OCI-LY3 (cell line): ENCODE results near the gene AP2A2.

ENCODE experiments used
- H2AFZ ChIP-seq: fragments of 200-600, 300-600 bp; shearing (Covaris generic); 2 replicates; pipeline ENCODE4 v1.6.0; 2014; ENCODE audit warnings: antibody characterized with exemption, low read depth, low read length
- H3K27ac ChIP-seq: fragments of 200-600, 300-600 bp; sonication (generic); 2 replicates; pipeline ENCODE4 v1.5.1; 2014; ENCODE audit warnings: mild to moderate bottlenecking, low read length, moderate library complexity, mixed read lengths
- H3K27me3 ChIP-seq: fragments of 200-600, 300-600 bp; sonication (generic); 2 replicates; pipeline ENCODE4 v1.6.1; 2014; ENCODE audit warnings: low read depth, low read length, mixed read lengths
- H3K36me3 ChIP-seq: fragments of 200-600, 300-600 bp; sonication (generic); replicated peaks from 2 replicates; pipeline ENCODE3; 2014; ENCODE audit warnings: low read depth, low read length, mixed read lengths
- H3K4me1 ChIP-seq: fragments of 300-600, 200-600 bp; sonication (generic); 2 replicates; pipeline ENCODE4 v1.6.1; 2014; ENCODE audit warnings: low read length, mixed read lengths
- H3K4me2 ChIP-seq: fragments of 200-600, 300-600 bp; sonication (generic); 2 replicates; pipeline ENCODE4 v1.6.1; 2014; ENCODE audit warnings: low read length, mixed read lengths
- H3K4me3 ChIP-seq: fragments of 300-600, 200-600 bp; sonication (generic); 2 replicates; pipeline ENCODE4 v1.5.1; 2014; ENCODE audit warnings: antibody characterized with exemption, mild to moderate bottlenecking, low read length, moderate library complexity
- H3K79me2 ChIP-seq: fragments of 300-600, 200-600 bp; shearing (Covaris generic); 2 replicates; pipeline ENCODE4 v1.6.1; 2014; ENCODE audit warnings: mild to moderate bottlenecking, low read length, mixed read lengths
- H3K9ac ChIP-seq: fragments of 300-600, 200-600 bp; shearing (Covaris generic); 2 replicates; pipeline ENCODE4 v1.6.0; 2014; ENCODE audit warnings: mild to moderate bottlenecking, low read length, moderate library complexity
- H3K9me3 ChIP-seq: fragments of 200-600, 300-600 bp; shearing (Covaris generic); 2 replicates; pipeline ENCODE4 v1.6.1; 2014; ENCODE audit warnings: low read length, mixed read lengths; ENCODE audit not compliant: insufficient read depth
- H4K20me1 ChIP-seq: fragments of 200-600, 300-600 bp; sonication (generic); 2 replicates; pipeline ENCODE4 v1.6.1; 2016; ENCODE audit warnings: low read length, mixed read lengths; ENCODE audit not compliant: insufficient read depth
- EZH2phosphoT487 ChIP-seq: fragments of 200-600 bp; shearing (Covaris generic); IDR thresholded peaks from 2 replicates; pipeline ENCODE4 v1.6.1; 2018; ENCODE audit warnings: antibody characterized with exemption, mixed run types, low read depth
- TF ChIP-seq, protein P1 (sequence below): fragments of 200-600, 300-600 bp; sonication (generic); IDR thresholded peaks from 2 replicates; pipeline ENCODE4 v1.5.1; 2014; ENCODE audit warnings: antibody characterized with exemption, low read length, low read depth

The AP2A2 gene

DNA sequence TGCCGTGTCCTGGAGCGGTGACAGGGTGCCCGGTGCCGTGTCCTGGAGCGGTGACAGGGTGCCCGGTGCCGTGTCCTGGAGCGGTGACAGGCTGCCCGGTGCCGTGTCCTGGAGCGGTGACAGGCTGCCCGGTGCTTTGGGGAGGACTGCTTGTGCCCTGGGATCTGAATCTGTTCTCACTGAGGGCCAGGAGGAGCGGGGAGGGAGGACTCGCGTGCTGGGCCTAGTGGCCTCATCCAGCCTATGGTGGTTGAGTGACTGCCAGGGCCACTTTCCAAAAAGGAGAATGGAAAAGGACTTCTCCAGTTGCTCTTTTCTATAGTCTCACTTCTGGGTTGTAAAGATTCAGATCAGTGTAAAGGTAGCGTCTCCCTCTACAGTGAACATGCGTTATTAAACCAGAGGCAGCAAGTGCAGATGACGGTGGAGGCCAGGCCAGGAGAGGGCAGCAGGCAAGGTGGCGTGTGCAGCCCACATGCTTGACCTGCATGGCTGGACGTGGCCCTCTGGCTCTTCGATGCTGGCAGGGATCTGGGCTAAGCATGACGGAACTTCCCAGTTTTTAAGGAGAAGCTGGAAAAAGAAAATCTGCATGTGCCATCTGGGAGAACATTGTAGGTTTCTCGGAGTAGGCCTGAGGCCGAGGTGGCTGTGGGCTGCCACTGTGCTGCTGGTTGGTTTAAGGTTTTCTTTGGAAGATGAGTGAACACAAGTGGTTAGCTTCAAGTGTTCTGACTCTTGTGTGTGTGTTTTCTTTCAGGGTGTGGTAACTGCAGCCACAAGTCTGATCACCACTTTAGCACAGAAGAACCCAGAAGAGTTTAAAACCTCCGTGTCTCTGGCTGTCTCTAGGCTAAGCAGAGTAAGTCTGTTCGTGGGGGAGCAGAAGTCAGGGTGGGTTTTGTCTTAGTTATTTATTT, 55.0 kb downstream of the AP2A2 start:
- TF ChIP-seq EZH2phosphoT487: no peak
- TF ChIP-seq, protein P1, sequence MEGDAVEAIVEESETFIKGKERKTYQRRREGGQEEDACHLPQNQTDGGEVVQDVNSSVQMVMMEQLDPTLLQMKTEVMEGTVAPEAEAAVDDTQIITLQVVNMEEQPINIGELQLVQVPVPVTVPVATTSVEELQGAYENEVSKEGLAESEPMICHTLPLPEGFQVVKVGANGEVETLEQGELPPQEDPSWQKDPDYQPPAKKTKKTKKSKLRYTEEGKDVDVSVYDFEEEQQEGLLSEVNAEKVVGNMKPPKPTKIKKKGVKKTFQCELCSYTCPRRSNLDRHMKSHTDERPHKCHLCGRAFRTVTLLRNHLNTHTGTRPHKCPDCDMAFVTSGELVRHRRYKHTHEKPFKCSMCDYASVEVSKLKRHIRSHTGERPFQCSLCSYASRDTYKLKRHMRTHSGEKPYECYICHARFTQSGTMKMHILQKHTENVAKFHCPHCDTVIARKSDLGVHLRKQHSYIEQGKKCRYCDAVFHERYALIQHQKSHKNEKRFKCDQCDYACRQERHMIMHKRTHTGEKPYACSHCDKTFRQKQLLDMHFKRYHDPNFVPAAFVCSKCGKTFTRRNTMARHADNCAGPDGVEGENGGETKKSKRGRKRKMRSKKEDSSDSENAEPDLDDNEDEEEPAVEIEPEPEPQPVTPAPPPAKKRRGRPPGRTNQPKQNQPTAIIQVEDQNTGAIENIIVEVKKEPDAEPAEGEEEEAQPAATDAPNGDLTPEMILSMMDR: no peak
- Histone ChIP-seq H3K27ac (no peak overlapping the region), H3K9me3 (no peaks in the 10 kb centered on the region), H3K4me2 (no peak overlapping the region), H3K4me3 (no peak overlapping the region), H3K9ac (no peak overlapping the region), H3K4me1 (no peaks in the 10 kb centered on the region), H3K36me3 (peaks cover 16% of the 10 kb centered on the region), H3K27me3 (no peaks in the 10 kb centered on the region), H2AFZ (no peak overlapping the region), H4K20me1 (no peaks in the 10 kb centered on the region), H3K79me2 (no peaks in the 10 kb centered on the region)

DNA sequence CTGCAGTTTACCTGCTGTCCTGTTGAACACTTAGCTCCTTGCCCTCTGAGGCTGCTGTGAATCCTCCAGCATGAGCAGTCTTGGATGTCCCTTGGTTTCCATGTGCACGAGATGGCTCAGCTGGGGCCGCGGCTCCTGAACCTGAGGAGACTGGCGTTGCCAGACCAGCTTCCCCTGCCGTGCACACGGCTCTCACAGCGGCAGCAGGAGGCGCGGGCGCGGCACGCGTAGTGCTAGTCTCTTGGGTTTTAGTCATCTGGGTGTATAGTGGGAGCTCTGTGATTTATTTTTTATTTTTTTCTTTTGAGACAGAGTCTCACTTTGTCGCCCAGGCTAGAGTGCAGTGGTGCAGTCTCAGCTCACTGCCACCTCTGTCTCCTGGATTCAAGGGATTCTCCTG, 56.1 kb downstream of the AP2A2 start:
- Histone ChIP-seq H3K79me2 (no peaks in the 10 kb centered on the region), H3K9ac (no peak overlapping the region), H4K20me1 (no peaks in the 10 kb centered on the region), H3K9me3 (no peaks in the 10 kb centered on the region), H2AFZ (no peak overlapping the region), H3K4me1 (no peaks in the 10 kb centered on the region), H3K4me2 (no peak overlapping the region), H3K36me3 (peaks cover 16% of the 10 kb centered on the region), H3K27me3 (no peaks in the 10 kb centered on the region), H3K27ac (no peak overlapping the region), H3K4me3 (no peak overlapping the region)
- TF ChIP-seq, protein P1: no peak
- no peak for TF ChIP-seq EZH2phosphoT487

DNA sequence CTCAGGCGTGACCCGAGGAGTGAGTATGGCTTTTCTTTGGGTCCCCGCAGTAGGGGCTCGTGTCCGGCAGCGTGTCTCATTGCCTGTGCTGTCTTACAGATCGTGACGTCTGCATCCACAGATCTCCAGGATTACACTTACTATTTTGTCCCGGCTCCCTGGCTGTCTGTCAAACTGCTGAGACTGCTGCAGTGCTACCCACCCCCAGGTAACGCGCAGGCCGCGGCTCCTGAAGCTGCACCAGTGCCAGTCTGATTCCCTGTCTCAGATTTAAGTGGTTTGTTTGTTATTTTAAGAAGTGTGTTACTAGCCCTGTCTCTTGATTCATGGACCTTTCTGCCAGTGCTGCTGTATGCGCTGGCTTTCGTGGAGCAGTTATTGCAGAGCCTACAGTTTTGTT, 58.9 kb downstream of the AP2A2 start:
- H3K79me2 ChIP-seq: no peaks in the 10 kb centered on the region
- no peak overlapping the region for H3K4me2 ChIP-seq
- H3K27me3 ChIP-seq: no peaks in the 10 kb centered on the region
- H3K9ac ChIP-seq: no peak overlapping the region
- no peak overlapping the region for H2AFZ ChIP-seq
- no peaks in the 10 kb centered on the region for H4K20me1 ChIP-seq
- no peaks in the 10 kb centered on the region for H3K4me1 ChIP-seq
- TF ChIP-seq, protein P1: no peak
- no peak for TF ChIP-seq EZH2phosphoT487
- H3K4me3 ChIP-seq: no peak overlapping the region
- no peak overlapping the region for H3K27ac ChIP-seq
- H3K9me3 ChIP-seq: no peaks in the 10 kb centered on the region
- peaks cover 16% of the 10 kb centered on the region for H3K36me3 ChIP-seq

DNA sequence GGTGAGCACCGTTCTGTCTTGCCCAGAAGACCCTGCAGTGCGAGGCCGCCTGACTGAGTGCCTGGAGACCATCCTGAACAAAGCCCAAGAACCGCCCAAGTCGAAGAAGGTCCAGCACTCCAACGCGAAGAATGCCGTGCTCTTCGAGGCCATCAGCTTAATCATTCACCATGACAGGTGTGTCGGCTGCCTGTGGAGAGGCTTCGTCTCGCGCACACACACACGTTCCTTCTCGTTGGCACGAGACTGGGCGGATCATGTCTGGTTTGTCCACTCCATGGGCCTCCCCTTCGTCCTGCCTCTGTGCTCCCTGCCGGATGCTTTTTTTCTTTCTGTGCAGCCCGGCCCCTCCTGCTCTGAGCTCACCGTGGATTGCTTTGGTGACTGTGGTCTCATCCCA, 59.7 kb downstream of the AP2A2 start:
- Histone ChIP-seq H3K79me2 (no peaks in the 10 kb centered on the region), H3K9me3 (no peaks in the 10 kb centered on the region), H3K36me3 (peaks cover 18% of the 10 kb centered on the region), H3K9ac (no peak overlapping the region), H3K4me3 (no peak overlapping the region), H3K4me1 (no peaks in the 10 kb centered on the region), H3K27me3 (no peaks in the 10 kb centered on the region), H3K4me2 (no peak overlapping the region), H2AFZ (no peak overlapping the region), H4K20me1 (no peaks in the 10 kb centered on the region), H3K27ac (no peak overlapping the region)
- no peak for TF ChIP-seq EZH2phosphoT487
- TF ChIP-seq, protein P1: no peak
